LNCAP (cell line): ENCODE results near the gene GRIK4.

Experiments used
- TF ChIP-seq, protein P1 (sequence below): fragments of 450-650 bp; IDR thresholded peaks from 2 replicates; pipeline ENCODE4 v1.5.1; 2017; ENCODE audit warnings: mild to moderate bottlenecking

The GRIK4 gene

DNA sequence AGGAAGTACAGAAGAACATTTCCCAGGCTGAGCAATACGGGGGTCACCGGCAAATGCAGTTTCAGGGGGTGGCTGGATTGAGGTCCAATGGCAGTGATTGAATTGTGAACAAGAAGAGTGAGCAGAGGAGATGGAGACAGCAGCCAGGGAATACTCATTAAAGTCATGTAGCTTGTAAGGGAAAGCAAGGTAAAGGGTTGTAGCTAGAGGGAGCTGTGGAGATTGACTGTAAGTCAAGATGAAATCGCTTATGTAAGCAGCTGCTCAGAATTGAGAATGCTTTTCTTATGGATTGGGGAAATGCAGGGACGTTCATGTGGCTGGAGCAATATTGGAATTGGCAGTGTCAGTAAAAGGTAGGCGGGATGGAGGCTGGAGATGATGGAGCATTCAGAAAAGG is 401.0 kb downstream of the GRIK4 start:
- TF ChIP-seq, protein P1, sequence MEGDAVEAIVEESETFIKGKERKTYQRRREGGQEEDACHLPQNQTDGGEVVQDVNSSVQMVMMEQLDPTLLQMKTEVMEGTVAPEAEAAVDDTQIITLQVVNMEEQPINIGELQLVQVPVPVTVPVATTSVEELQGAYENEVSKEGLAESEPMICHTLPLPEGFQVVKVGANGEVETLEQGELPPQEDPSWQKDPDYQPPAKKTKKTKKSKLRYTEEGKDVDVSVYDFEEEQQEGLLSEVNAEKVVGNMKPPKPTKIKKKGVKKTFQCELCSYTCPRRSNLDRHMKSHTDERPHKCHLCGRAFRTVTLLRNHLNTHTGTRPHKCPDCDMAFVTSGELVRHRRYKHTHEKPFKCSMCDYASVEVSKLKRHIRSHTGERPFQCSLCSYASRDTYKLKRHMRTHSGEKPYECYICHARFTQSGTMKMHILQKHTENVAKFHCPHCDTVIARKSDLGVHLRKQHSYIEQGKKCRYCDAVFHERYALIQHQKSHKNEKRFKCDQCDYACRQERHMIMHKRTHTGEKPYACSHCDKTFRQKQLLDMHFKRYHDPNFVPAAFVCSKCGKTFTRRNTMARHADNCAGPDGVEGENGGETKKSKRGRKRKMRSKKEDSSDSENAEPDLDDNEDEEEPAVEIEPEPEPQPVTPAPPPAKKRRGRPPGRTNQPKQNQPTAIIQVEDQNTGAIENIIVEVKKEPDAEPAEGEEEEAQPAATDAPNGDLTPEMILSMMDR, result peak; percentile 63

DNA sequence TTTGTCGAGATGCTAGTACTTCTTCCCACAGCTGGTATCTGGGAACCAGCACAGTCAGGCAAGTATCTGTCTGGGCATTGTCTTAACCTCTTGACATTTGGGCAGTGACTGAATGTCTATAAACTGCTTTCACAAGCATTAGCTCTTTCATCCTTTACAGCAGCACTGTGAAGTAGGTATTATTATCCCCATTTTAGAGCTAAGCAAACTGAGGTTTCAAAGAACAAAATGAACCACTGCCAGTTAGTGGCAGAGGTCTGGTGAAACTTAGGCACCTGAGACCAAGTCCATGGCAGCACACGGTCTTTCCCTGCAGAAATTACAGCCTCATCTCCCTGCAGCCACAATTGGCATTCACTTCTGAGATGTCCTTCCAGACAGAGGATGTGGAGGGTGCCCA is 401.4 kb downstream of the GRIK4 start:
- TF ChIP-seq, protein P1, result no peak

DNA sequence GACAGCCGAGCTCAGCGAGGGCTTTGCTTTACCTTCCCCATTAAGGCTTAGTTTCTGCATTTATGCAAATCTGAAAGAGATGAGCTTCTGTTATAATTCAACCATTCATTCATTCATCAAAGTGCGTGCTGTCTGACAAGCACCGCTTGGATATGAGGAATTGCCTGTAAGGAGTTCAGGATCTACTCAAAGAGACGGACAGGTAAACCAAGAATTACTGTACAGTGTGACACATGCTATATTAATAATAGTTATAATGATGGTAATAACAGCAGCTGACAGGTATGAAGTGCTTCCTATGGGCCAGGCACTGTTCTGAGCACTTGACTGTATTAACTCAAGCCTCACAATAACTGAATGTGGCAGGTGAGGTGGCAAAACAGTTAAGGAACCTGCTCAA is 402.5 kb downstream of the GRIK4 start:
- TF ChIP-seq, protein P1, result no peak

DNA sequence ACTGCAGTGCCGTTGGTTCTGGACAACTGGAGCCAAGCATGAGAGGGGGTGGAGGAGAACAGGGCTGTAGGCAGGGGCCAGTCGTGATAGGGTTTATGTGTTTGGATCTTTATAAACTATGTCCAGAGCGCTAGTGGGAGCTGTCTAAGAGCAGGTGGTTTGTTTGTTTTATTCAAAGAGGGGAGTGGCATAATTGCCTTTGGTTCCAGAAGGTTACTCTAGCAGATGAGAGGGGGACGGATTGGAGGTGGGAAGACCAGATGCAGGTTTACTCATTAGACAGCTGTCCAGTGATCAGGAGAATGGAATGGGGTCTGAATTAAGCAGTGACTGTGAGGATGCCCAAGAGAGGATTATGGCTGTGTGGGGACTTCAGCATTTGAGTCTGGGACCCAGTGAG is 403.1 kb downstream of the GRIK4 start:
- TF ChIP-seq, protein P1, result no peak

DNA sequence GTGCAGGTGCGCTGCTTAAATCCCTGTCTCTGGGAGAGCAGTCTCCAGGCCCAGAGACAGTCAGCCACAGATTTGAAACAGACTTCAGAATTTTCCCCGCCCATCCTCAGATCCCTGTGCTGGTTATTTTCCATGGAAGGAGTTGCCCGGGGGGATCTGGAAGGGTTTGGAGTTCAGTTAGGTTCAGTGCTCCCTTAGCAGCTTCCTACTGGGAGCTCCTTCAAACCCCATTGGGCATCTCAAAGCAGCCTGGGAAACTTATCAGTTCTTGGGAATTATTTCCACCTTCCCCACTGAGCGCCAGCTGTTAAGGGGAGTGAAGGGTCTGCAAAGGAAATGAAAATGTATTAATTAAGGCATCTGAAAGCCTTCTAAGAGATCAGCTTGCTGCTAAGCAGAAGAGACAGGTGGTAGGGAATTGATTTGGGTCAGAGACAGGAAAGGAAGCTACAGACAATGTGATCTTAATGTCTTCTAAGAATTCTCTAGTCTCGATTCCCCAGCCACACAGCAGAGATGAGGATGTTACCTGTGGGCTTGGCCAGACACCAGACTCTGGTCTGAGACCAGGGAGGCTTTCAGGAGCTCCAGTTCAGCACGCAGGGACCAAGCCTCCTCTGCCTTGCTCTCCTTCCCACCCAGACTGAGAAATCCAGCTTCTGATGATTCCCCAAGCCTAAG is 406.2 kb downstream of the GRIK4 start:
- TF ChIP-seq, protein P1, result no peak

DNA sequence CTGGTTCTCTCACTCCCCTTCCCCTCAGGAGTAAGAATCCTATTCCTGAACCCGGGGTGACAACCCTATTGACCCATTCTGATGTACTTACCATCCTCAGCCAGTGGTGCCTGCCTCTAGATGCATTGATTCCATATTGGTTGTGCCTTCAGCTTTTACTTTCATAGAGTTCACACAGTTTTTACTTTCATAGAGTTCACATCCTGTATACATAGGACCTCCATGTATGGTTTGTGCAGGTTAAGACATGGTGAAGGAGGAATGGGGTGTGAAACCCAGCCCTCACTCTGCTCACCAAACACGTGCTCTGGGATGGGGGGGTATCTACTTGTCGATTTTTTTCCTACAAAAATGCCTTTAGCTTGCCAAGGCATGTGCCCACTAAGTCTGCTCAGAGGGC is 406.7 kb downstream of the GRIK4 start:
- TF ChIP-seq, protein P1, result no peak

DNA sequence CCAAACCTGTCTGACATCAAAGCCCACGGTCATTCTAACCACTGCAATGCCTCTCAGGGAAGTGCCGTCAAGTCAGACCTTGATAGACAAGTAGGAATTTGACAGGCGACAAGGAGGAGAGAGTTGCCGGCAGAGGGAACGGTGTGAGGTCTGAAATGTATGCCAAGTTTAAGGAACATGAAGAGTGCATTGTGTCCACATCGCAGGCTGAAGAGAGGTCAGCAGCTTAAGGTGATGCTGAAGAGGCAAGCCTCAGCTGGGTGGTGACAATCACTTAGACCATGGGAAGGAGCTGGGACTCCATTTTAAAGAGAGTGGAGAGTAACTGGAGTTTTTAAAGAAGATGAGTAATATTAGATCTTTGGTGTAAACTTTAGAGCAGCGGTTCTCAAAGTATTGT is 407.5 kb downstream of the GRIK4 start:
- TF ChIP-seq, protein P1, result no peak

DNA sequence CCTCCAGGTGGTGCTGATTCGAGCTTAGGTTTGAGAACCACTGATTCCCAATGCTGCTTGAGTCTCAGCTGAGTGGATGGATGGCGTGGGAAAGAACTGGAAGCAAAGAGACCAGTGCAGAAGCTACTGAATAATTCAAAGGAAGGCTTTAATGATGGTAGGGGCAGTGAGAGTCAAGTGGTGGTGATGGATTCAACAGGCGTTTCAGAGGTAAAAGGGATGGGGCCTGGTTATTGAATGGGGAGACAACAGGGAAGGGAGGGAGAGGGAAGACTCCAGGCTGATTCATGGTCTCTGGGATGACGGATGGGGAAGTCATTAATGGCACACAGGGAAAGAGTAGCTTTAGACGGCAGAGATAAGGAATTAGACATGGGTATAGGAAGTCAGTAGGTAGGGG is 408.0 kb downstream of the GRIK4 start:
- TF ChIP-seq, protein P1, result no peak
